ENCODE results near the gene ZNF195. TPM values are rescaled to one million over a fixed set of nuclear protein-coding genes. Genes with fewer than 3 reads are reported as not detected.
A peak's percentile ranks its signal among the peaks of the same experiment; 100 is the strongest.
"Not testable (repeated sequence)": the region's sequence is repeated elsewhere in the genome, so short reads cannot be mapped to it uniquely, and the experiment has no call there.

ZNF195 gene
- total RNA-seq, 1 donor, result 26.1 TPM

DNA sequence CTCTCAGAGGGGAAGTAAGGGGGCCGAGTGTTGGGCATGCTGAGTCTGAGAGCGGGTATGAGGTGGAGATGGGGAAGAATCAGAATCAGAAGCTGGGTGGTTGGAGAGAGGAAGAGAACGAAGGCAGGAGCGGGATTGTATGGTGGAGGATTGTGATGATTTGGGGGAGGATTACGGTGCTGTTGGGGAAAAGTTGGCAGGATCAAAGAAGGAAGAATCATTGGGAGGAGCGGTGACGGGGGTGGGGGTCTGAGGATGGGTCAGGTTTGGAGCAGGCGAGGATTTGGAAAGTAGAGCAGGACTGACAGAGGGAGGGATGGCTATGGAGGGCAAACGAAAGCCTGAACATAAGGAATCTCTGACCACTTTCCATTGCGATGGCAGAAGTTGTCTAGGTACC is 22.1 kb downstream of the ZNF195 start:
- DNase-seq (ENCODE audit: low read depth in 2 of 3, low spot score in 2 of 3), result no peak

DNA sequence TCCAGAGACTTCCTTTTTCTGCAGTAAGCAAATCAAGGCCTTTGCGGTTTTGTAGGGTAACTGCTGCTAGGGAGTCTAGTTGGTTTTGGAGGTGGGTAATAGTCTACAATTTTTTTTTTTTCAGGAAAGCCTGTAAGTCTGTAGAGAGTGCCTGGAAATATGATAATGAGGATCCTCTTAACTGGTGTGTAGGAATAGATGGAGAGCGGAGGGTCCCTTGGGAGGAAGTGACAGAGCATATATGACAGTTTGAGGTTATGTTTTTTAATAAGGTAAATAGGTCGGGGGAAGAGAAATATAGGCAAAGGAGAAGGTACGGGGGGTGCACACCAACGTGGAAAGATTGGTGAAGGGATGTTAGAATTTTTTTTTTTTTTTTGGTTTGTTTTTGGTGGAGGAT is 25.9 kb downstream of the ZNF195 start:
- DNase-seq (ENCODE audit: low read depth in 2 of 3, low spot score in 2 of 3), result no peak

DNA sequence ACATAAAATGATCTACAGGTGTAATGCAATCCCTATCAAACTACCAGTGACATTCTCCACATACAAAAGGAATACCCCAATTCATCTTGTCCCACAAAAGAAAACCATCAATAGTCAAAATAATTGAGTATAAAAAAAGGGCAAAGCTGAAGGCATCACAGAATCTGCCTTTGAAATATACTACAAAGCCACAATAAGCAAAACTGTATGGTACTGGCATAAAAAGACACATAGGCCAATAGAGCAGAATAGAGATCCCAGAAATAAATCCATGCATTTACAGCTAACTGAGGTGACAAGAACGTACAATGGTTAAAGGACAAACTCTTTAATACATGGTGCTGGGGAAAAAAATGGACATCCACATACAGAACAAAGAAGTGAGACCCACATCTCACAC is 31.8 kb downstream of the ZNF195 start:
- DNase-seq (ENCODE audit: low read depth in 2 of 3, low spot score in 2 of 3), result no peak

DNA sequence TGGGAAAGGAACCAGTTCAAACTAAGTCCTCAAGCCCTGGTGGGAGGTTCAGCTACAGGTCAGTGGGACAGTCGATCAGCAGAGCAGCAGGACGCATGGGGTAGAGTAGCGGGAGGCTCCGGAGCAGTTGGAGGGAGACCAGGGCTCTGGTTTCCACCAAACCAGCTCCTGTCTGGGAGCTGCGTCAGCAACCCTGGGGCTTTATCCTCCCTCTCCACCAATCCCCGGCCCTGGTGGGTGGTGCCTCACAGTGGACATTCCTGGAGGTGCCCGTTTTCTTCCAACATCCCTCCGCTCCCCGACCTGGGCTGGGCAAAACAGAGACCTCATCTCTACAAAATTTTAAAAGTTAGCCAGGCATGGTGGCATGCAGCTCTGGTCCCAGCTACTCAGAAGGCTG is 32.4 kb downstream of the ZNF195 start:
- DNase-seq (ENCODE audit: low read depth in 2 of 3, low spot score in 2 of 3), result no peak

DNA sequence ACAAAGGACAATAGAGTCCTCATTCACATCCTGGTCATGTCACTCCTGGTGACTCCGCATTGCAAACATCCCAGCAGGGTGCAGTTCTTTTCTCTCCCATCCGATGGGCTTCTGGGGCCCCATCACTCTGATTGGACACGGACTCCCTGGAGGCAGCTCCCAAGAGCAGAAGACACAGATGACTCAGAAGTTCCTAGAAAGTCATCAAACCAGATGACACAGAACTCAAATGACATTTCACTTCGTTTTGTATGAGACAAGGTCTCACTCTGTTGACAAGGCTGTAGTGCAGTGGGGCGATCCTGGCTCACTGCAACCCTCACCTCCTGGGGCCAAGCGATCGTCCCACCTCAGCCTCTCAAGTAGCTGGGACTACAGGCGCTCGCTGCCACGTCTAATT is 33.2 kb downstream of the ZNF195 start:
- no peak for DNase-seq (ENCODE audit: low read depth in 2 of 3, low spot score in 2 of 3)

DNA sequence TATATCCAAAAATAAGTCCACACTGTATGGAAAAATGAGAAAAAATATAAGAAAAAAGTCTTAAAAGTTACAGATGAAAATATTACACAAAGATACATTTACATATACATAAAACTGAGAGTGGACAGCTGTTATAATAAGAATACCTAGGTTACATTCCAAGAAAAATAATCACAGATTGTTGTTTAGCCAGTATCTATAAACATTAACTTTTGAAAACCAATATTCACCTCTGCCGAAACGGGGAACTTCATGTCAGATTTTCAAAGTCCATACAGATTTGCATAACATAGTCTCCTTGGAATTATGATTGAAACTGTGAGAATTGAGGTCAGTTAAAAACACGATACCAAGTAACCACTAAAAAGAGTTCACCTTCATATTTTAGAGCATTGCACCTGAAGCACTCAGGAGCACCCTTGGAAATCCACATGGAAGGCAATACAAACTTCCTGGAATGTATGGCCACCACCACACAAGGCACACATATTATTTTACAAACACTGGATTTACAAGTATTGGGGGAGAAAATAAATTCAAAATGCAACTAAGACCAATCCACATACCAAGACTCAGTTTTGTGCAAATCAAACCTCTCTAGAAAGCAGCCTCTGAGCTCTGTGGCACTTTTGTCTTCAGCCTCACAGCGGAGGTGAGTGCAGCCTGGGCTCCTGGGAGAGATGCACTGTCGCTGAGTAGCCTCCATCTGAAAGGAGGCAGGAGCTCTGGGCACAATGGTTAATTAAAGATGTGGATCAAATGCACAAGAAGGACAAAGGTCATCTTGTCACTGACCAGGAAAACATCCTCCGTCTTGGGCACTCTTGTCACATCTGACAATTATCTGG is 34.4 kb downstream of the ZNF195 start:
- no peak for DNase-seq (ENCODE audit: low read depth in 2 of 3, low spot score in 2 of 3)

DNA sequence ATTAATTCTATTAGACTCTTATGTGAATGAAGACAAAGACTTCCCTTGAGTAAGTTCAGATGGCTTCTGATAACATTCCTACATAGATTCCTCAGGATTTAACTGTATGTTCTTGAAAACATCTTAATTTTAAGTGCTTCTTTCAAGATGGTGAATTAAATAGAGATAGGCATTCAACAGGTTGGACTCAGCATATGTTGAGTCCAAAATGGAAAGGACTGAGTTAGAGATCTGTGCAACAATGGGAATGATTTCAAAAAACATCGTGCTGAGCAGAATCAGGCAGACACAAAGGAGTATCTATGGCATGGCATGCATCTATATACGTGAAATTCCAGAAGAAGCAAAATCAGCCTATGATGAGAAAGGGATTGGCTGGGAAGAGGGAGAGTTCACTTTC is 36.2 kb downstream of the ZNF195 start:
- no peak for DNase-seq (ENCODE audit: low read depth in 2 of 3, low spot score in 2 of 3)

DNA sequence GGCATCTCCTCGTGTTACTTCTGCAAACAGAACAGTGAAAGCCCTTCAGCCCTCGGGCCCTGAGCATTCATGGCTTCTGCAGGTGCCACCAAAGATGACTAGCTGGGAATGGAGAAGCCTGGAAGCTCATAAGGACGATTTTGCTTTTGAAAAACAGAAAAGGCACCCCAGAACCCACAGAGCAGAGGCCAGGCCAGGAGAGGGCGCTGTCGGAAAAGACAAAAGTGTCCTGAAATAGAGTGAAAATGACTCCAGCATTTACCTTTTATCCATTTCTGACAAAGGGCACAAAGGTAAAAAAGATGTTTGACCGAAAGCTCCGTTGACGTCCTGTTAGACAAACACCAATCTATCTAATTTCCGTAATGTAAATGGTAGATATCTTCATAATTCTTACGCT is 37.6 kb downstream of the ZNF195 start:
- DNase-seq (ENCODE audit: low read depth in 2 of 3, low spot score in 2 of 3), result peak; percentile 25 to 80 (median 61)

DNA sequence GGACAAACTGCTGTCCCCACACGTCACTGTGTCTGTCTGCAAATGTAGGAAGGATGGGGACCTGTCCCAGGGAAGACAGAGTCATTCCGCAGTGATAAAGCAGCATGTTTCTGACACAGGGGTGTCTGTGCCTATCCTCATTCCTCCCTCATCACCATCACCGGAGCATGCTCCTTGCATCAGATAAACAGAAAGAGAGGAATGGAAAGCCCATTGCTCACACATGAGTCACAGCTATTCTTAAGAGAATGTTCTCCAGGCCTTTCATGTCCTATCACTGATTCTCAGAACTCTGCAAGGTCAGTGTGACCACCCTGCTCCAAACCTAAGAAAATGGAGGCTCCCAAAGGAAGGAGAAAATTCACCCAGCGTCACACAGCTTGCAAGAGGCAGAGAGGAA is 38.9 kb downstream of the ZNF195 start:
- no peak for DNase-seq (ENCODE audit: low read depth in 2 of 3, low spot score in 2 of 3)

DNA sequence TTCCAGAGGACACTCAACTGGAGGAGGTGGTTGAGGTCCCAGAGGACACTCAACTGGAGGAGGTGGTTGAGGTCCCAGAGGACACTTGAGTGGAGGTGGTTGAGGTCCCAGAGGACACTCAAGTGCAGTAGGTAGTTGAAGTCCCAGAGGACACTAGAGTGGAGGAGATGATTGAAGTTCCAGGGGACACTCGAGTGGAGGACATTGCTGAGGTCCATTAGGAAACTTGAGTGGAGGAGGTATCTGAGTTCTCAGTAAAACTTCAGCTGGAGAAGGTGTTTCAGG is 39.7 kb downstream of the ZNF195 start:
- no peak for DNase-seq (ENCODE audit: low read depth in 2 of 3, low spot score in 2 of 3)

DNA sequence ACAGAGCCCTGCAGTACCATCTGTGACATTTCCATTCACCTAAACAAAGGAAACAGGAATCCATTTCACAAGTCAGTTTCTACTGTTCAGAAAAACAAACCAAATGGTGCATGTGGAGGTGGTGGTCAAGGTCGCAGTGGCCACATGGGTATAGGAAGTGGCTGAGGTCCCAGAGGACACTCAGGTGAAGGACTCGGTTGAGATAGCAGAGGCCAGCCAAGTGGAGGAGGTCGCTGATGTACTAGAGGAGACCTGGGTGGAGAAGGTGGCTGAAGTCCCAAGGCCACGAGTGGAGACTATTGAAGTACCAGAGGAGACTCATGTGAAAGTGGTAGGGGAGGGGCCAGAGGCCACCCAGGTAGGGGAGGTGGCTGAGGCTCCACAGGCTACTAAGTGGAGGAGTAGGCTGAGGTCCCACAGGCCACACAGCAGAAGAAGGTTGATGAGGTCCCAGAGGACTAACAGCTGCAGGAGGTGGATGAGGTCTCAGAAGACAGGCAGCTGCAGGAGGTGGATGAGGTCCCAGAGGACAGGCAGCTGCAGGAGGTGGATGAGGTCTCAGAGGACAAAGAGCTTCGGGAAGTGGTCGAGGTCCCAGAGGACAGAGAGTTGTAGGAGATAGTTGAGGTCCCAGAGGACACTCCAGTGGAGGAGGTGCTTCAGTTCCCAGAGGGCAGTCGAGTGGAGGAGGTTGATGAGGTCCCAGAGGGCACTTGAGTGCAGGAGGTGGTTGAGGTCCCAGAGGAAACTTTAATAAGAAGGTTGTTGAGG is 40.2 kb downstream of the ZNF195 start:
- no peak for DNase-seq (ENCODE audit: low read depth in 2 of 3, low spot score in 2 of 3)

DNA sequence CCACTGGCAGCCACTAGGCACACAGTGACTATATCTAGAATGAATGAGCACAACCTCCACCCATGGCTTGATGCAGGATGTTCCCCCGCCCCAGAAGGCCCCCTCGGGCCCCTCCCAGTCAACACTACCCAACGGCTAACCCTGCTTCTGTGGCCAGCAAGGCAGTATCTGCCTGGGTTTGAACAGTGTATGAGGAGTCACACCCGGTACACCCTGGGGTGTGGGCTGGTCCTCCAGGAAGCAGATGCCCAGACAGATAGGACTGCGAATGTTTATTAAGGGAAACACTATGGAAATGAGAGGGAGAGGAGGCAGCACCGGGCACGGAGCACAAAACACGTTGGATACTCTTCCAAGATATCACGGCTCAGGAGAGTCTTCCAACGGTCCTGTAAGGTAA is 42.5 kb downstream of the ZNF195 start:
- not testable (repeated sequence) for DNase-seq (ENCODE audit: low read depth in 2 of 3, low spot score in 2 of 3)

DNA sequence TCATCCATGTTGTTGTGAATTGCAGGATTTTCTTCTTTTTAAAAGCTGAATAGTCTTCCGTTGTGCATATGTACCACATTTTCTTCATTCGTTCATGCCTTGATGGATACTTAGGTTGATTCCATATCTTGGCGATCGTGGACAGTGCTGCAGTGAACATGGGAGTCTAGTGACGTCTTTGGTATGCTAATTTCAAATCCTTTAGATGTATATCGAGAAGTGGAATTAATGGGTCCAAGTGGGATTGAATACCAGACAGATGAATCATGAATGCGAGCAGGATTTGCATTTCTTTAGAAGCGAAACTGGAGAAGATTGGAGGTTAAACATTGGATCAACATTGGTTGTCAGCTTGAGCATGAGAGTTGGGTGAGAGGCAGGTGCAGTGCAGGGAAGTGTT is 45.8 kb downstream of the ZNF195 start:
- not testable (repeated sequence) for DNase-seq (ENCODE audit: low read depth in 2 of 3, low spot score in 2 of 3)

DNA sequence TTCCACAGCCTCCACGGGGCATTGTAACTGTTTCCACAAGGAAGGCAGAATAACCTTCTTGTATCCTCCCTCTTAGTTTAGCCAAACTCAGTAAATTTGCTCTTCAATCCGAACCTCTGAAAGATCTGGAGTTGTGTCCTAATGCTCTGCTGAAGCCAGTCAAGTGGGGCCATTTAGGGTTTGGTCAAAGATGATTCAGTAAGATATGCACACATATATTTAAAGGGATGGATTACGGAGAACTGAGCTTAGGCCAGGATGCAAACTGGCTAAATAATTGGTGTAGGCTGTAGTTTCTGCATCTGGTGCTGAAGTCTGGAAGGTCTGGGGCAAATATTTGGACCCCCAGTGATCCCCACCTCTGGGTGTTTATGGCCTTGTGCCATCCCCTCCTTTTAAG is 47.9 kb downstream of the ZNF195 start:
- DNase-seq (ENCODE audit: low read depth in 2 of 3, low spot score in 2 of 3), result not testable (repeated sequence)

DNA sequence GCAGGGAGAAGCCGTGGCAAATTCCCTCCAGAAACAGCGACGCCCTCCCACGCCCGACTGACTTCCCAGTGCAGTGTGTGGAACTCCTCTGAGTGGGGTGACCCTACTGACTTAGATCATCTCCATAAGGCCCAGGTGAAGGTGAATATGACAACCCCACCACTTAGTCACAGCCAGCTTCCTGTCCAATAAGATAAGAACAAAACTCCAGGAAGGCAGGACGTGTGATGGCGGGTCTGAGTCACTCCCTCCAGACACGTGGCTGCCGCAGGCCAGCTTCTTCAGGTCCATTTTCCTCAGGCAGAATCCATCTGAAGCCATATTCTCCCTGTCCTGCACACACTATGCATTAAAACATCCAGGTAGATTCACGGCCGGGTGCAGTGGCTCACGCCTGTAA is 48.9 kb downstream of the ZNF195 start:
- DNase-seq (ENCODE audit: low read depth in 2 of 3, low spot score in 2 of 3), result not testable (repeated sequence)

DNA sequence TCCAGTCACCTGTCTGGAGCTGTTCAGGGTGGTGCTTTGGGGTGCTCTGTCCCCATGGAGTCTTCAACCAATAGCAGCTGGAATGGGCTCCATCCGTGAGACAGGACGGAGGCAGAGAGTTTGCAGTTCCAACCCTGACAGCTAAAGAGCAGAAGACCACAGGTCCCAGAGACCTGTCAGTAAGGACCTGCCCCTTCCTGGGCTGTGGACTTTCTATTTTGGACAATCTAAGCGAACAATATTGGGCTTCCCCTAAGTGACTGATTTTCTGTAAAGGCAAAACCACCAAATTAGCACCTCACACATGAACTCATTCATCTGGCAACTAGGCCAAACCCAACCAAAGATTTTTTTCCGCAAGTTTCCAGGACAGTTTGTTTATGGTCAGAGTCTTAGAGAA is 50.4 kb downstream of the ZNF195 start:
- DNase-seq (ENCODE audit: low read depth in 2 of 3, low spot score in 2 of 3), result not testable (repeated sequence)

DNA sequence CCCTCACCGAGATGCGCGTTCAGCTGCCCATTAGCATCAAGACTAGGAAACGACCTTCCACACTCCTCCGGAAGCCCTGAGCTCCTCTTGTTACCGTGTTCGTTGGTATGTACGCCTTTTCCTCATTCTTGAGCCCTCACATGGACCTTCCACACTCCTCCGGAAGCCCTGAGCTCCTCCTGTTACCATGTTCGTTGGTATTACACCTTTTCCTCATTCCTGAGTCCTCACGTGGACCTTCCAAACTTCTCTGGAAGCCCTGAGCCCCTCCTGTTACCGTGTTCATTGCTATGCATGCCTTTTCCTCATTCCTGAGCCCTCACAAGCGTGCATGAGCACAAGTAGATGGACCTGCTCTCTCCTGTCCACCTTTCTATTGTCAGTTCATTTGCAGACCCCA is 52.5 kb downstream of the ZNF195 start:
- not testable (repeated sequence) for DNase-seq (ENCODE audit: low read depth in 2 of 3, low spot score in 2 of 3)

DNA sequence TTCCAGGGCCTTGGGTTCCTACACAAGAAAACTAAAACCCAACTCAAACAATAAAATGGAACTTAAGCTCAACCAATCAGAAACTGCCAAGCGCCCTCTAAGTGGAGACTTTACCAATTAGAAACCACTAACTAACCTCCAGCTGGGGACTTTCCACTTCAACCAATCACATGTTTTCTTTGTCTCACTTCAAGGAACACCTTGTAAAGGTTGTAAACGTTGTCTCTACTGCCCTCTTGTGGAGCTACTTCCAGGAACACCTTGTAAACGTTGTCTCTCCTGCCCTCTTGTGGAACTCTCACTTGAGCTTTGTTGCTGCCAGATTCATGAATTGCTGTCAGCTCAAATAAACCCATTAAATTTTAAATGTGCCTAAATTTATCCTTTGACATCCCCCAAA is 54.2 kb downstream of the ZNF195 start:
- DNase-seq (ENCODE audit: low read depth in 2 of 3, low spot score in 2 of 3), result not testable (repeated sequence)
